Stimulated activated CD8-positive, alpha-beta memory T cell treated with anti-CD3 and anti-CD28 coated beads, Interleukin-15, amount 100 ng/mL, for 48 hours (primary cell): Measurements from ENCODE around the gene BID.
"Not testable (repeated sequence)": the region's sequence is repeated elsewhere in the genome, so short reads cannot be mapped to it uniquely, and the experiment has no call there.

Experiments used
- DNase-seq, 2 donors: peaks; one replicate each; pipeline ENCODE4 v3.0.0-alpha.2; 2020; ENCODE audit warnings: low read depth in 2 of 2

BID gene

GRCh38 chr22:17703811-17704210, 70.5 kb downstream of the BID start:
- no peak for DNase-seq

GRCh38 chr22:17700778-17701177, 73.5 kb downstream of the BID start:
- no peak for DNase-seq

GRCh38 chr22:17699696-17700340, 74.5 kb downstream of the BID start:
- no peak for DNase-seq

- no peak for DNase-seq
Measured at GRCh38 chr22:17698948-17699347, 75.3 kb downstream of the BID start.

GRCh38 chr22:17698276-17698675, 76.0 kb downstream of the BID start:
- not testable (repeated sequence) for DNase-seq

GRCh38 chr22:17697196-17697595, 77.1 kb downstream of the BID start:
- not testable (repeated sequence) for DNase-seq

GRCh38 chr22:17695986-17696385, 78.3 kb downstream of the BID start:
- no peak for DNase-seq

GRCh38 chr22:17694752-17695151, 79.5 kb downstream of the BID start:
- no peak for DNase-seq

GRCh38 chr22:17694193-17694592, 80.1 kb downstream of the BID start:
- no peak for DNase-seq

GRCh38 chr22:17692841-17693240, 81.4 kb downstream of the BID start:
- DNase-seq: no peak

GRCh38 chr22:17684245-17684644, 90.0 kb downstream of the BID start:
- no peak for DNase-seq
